Breast epithelium (tissue), 3 donors: ENCODE measurements around the gene GNL3.

Source experiments
- POLR2A ChIP-seq: fragments of 450-650 bp; IDR thresholded peaks from one replicate; pipeline ENCODE4 v1.6.1; 2016; ENCODE audit warnings: antibody characterized with exemption, mild to moderate bottlenecking, moderate library complexity
- POLR2AphosphoS5 ChIP-seq, 3 donors: sonication (generic); formaldehyde crosslinking; IDR thresholded peaks; one replicate each; pipeline ENCODE4 v1.6.1; 2017; ENCODE audit warnings: antibody characterized with exemption in 3 of 3
- TF ChIP-seq, protein P1 (sequence below), 3 donors: fragments of 450-650 bp; IDR thresholded peaks; one replicate each; pipeline ENCODE4 v1.5.1; 2016 to 2017; ENCODE audit warnings: antibody characterized with exemption in 3 of 3, mild to moderate bottlenecking in 3 of 3, moderate library complexity in 3 of 3

DNA sequence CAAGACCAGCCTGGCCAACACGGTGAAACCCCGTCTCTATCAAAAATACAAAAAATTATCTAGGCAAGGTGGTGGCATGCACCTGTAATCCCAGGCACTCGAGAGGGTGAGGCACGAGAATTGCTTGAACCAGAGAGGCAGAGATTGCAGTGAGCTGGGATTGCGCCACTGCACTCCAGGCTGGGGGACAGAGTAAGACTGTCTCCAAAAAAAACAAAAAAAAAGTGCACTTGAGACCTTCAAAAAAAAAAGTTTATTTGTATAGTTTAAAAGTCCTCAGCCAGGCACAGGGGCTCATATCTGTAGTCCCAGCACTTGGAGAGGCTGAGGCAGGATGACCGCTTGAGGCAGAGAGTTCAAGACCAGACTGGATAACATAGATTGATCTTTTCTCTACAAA is 2.2 kb upstream of the GNL3 start:
- TF ChIP-seq POLR2A, result no peak
- TF ChIP-seq, protein P1, sequence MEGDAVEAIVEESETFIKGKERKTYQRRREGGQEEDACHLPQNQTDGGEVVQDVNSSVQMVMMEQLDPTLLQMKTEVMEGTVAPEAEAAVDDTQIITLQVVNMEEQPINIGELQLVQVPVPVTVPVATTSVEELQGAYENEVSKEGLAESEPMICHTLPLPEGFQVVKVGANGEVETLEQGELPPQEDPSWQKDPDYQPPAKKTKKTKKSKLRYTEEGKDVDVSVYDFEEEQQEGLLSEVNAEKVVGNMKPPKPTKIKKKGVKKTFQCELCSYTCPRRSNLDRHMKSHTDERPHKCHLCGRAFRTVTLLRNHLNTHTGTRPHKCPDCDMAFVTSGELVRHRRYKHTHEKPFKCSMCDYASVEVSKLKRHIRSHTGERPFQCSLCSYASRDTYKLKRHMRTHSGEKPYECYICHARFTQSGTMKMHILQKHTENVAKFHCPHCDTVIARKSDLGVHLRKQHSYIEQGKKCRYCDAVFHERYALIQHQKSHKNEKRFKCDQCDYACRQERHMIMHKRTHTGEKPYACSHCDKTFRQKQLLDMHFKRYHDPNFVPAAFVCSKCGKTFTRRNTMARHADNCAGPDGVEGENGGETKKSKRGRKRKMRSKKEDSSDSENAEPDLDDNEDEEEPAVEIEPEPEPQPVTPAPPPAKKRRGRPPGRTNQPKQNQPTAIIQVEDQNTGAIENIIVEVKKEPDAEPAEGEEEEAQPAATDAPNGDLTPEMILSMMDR (IDR thresholded peaks at IDR 0.05), result no peak
- no peak for TF ChIP-seq POLR2AphosphoS5 (IDR thresholded peaks at IDR 0.05)
